ENCODE results near the gene LRRC27.

DNA sequence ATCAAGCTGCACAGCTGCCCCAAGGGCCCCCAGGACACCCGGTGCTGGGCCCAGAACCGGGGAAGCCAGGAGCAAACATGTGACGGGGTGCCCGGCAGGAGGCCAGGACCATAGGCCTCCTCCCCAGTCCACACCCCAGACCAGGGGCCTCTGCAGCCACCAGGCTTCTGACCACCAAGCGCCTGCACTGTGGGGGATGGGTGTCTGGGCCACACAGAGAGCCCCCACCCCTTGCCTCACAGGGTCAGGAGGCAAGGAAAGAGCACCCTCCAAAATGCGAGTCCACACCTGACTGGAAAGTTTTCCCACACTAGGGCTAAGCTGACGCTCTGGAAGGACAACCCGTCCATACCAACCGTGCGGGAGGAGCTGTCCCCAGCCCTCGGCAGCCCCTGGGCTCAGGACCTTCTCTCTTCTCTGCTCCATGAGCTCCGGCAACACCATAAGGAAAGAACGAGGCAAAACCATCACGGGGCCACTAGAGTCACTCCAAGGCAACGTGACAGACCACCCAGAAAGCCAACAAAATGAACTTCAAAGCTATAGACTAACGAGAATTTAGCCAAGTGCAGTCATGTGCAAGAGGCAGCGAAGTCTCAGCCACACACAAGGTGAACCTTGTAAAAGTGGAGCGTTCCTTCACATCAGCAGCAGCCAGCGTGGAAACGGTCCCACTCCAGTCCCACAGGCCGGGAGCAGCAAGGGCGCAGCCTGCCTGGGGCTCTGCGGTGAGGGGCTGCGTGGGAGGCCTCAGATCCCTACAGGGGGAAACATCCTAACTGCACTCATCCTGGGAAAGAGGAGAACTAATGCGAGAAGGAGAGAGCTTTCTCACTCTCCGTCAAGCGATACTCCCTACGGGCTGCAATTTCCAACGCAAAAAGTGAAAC lies 29.3 kb upstream of the LRRC27 start:
- TF ChIP-seq EZH2 (IDR thresholded peaks at IDR 0.05; ENCODE audit: insufficient read depth, poor library complexity, severe bottlenecking): no peak
- no peak for TF ChIP-seq EZH2phosphoT487 (IDR thresholded peaks at IDR 0.05; ENCODE audit: insufficient read depth, low read depth)
